MCF 10A (cell line): ENCODE results near the gene SPOCD1. TPM values are rescaled to one million over a fixed set of nuclear protein-coding genes. Genes with fewer than 3 reads are reported as not detected.

Experiments used
- BruUV-seq: library from RNA; stranded (reverse); fragments of 400-500 nt; replicated peaks from 2 replicates; lab custom pipeline; 2021; lab: Mats Ljungman, UMichigan
- CTCF ChIA-PET: fragments of 300-600 bp; sonication (Branson Sonifier 250); formaldehyde crosslinking; extraction: SDS; loops from one replicate; lab custom pipeline; 2021; ENCODE audit warnings: antibody characterized with exemption, inconsistent platforms; lab: Yijun Ruan, JAX
- POLR2A ChIA-PET: fragments of 300-600, 350-650 bp; sonication (Branson Sonifier 250); formaldehyde crosslinking; extraction: SDS; loops from one replicate; lab custom pipeline; 2020; ENCODE audit warnings: antibody characterized with exemption, inconsistent platforms; lab: Yijun Ruan, JAX
- DNase-seq: peaks from one replicate; pipeline ENCODE4 v3.0.0-alpha.2; 2018; ENCODE audit not compliant: unreplicated experiment
- H3K27ac Mint-ChIP-seq: one replicate; pipeline ENCODE4 v1.8.0; 2022; ENCODE audit warnings: mild to moderate bottlenecking, low read depth, mixed read lengths; ENCODE audit not compliant: unreplicated experiment
- H3K27me3 Mint-ChIP-seq: one replicate; pipeline ENCODE4 v1.8.0; 2022; ENCODE audit warnings: mixed read lengths; ENCODE audit not compliant: insufficient read depth, unreplicated experiment
- H3K36me3 Mint-ChIP-seq: one replicate; pipeline ENCODE4 v1.8.0; 2022; ENCODE audit warnings: mild to moderate bottlenecking, moderate library complexity, mixed read lengths; ENCODE audit not compliant: insufficient read depth, unreplicated experiment
- H3K4me1 Mint-ChIP-seq: one replicate; pipeline ENCODE4 v1.8.0; 2022; ENCODE audit warnings: mixed read lengths; ENCODE audit not compliant: insufficient read depth, unreplicated experiment
- H3K4me3 Mint-ChIP-seq: one replicate; pipeline ENCODE4 v1.8.0; 2022; ENCODE audit warnings: mild to moderate bottlenecking, moderate library complexity, mixed read lengths; ENCODE audit not compliant: unreplicated experiment
- H3K9me3 Mint-ChIP-seq: one replicate; pipeline ENCODE4 v1.8.0; 2022; ENCODE audit warnings: mixed read lengths; ENCODE audit not compliant: unreplicated experiment
- intact Hi-C: fragments of 100-400 bp; cut with micrococcal nuclease; formaldehyde crosslinking; loops from 2 replicates; pipeline ENCODE4 v1.14.1; 2022
- total RNA-seq: library from RNA; stranded (reverse); gene quantifications from 2 replicates; pipeline ENCODE4 v1.2.3, GENCODE V29; 2022
- TF ChIP-seq, protein P1 (sequence below): fragments of 200-600 bp; IDR thresholded peaks from one replicate; pipeline ENCODE4 v1.8.0; 2022; ENCODE audit warnings: antibody characterized with exemption, mild to moderate bottlenecking; ENCODE audit not compliant: unreplicated experiment

The SPOCD1 gene
- total RNA-seq, 1 experiment from 2014 or later: 0.47 TPM

DNA sequence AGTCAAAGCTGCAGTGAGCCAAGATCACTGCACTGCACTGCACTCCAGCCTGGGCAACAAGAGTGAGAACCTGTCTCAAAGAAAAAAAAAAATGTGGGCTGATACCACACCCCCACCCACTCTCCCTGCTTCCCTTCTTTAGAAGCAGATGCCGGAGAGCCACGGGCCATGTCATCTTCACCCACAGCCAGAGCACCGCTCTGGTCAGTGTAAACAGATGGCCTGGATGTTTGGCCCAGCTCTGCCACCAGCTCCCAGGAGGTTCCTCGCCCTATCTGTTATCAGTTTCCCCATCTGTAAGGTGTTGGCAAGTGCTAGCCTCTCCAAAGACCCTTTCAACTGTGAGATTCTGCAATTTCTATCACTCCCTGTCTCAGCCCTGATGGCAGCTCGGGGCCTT is 39.8 kb downstream of the SPOCD1 start:
- Mint-ChIP-seq H3K27me3 (peaks cover 29% of the 10 kb centered on the region), H3K27ac (no peak overlapping the region), H3K4me1 (peaks cover 1% of the 10 kb centered on the region), H3K9me3 (no peaks in the 10 kb centered on the region), H3K4me3 (no peak overlapping the region), H3K36me3 (no peaks in the 10 kb centered on the region)
- no TSS peak for BruUV-seq
- CTCF ChIA-PET: interaction anchor here (0.7 to 1.3 kb wide), 3 partner anchors 13 to 111 kb away, joined by 3 to 4 read pairs (median 4); no protein-coding TSS in a partner anchor
- TF ChIP-seq, protein P1, sequence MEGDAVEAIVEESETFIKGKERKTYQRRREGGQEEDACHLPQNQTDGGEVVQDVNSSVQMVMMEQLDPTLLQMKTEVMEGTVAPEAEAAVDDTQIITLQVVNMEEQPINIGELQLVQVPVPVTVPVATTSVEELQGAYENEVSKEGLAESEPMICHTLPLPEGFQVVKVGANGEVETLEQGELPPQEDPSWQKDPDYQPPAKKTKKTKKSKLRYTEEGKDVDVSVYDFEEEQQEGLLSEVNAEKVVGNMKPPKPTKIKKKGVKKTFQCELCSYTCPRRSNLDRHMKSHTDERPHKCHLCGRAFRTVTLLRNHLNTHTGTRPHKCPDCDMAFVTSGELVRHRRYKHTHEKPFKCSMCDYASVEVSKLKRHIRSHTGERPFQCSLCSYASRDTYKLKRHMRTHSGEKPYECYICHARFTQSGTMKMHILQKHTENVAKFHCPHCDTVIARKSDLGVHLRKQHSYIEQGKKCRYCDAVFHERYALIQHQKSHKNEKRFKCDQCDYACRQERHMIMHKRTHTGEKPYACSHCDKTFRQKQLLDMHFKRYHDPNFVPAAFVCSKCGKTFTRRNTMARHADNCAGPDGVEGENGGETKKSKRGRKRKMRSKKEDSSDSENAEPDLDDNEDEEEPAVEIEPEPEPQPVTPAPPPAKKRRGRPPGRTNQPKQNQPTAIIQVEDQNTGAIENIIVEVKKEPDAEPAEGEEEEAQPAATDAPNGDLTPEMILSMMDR: no peak
- intact Hi-C loops: no loop called here
- POLR2A ChIA-PET: interaction anchor here (0.6 to 1.0 kb wide), 2 partner anchors 13 to 244 kb away, joined by 3 read pairs; no protein-coding TSS in a partner anchor
- no peak for DNase-seq

DNA sequence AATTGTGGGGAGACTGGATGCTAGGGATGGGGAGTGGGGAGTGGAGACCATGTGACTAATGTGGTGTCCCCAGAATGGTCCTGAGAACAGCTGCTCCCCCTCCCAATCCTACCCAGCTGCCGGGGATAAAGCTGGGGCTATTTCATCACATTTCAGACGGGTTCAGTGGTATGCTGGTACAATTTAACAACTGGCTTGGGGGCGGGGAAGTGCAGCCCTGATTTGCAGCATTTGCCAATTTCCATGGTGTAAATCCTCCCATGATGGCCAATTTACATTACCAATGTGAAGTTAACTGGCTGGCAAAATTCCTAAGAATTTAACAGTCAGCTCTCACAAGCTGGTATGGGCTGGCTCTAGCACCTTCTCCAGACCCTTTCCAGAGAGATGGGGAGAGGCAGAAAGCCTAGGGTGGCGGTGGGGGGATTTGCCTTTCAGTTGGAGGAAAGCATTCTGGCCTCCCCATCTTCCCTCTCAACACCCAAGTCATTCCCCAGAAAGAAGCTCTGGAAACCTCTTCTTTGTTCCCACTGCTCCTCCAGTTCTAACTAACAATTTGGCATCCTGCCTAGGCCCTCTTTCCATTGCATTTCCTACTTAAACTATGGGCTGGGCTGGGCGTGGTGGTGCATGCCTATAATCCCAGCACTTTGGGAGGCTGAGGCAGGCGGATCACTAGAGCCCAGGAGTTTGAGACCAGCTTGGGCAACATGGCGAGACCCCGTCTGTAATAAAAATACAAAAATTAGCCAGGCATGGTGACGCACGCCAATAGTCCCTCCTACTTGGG is 40.4 kb downstream of the SPOCD1 start:
- H3K4me3 Mint-ChIP-seq: no peak overlapping the region
- POLR2A ChIA-PET: interaction anchor here (1.0 kb wide), 1 partner anchor 13 kb away, joined by 3 read pairs; no protein-coding TSS in a partner anchor
- intact Hi-C loops: no loop called here
- H3K27ac Mint-ChIP-seq: no peak overlapping the region
- no peaks in the 10 kb centered on the region for H3K36me3 Mint-ChIP-seq
- TF ChIP-seq, protein P1: no peak
- H3K9me3 Mint-ChIP-seq: no peaks in the 10 kb centered on the region
- H3K27me3 Mint-ChIP-seq: peaks cover 29% of the 10 kb centered on the region
- BruUV-seq: no TSS peak
- CTCF ChIA-PET: interaction anchor here (0.6 to 1.2 kb wide), 3 partner anchors 12 to 13 kb away, joined by 3 to 4 read pairs (median 3); no protein-coding TSS in a partner anchor
- H3K4me1 Mint-ChIP-seq: peaks cover 7% of the 10 kb centered on the region
- DNase-seq: peak; percentile 37

DNA sequence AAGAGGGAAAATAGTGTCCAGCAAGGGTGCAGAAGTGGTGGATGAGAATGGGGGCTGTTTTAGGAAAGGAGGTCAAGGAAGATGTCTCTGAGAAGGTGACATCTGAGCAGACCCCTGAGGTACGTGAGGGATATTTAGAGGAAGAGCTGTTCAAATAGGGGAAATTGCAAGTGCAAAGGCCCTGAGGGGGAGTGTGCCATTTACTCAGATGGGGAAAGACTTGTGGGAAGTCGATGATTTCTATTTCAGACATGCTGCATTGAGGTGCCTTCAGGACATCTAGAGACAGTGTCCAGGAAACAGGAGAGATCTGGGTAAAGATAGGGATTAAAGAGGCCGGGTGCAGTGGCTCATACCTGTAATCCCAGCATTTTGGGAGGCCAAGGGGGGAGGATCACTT is 41.3 kb downstream of the SPOCD1 start:
- TF ChIP-seq, protein P1: no peak
- H3K4me1 Mint-ChIP-seq: peaks cover 15% of the 10 kb centered on the region
- no peaks in the 10 kb centered on the region for H3K36me3 Mint-ChIP-seq
- no peak overlapping the region for H3K27ac Mint-ChIP-seq
- no peak overlapping the region for H3K4me3 Mint-ChIP-seq
- DNase-seq: no peak
- intact Hi-C loops: no loop called here
- peaks cover 29% of the 10 kb centered on the region for H3K27me3 Mint-ChIP-seq
- POLR2A ChIA-PET: no interaction called here
- no TSS peak for BruUV-seq
- CTCF ChIA-PET: interaction anchor here (0.5 to 1.2 kb wide), 4 partner anchors 12 to 48 kb away, joined by 3 to 4 read pairs (median 3); no protein-coding TSS in a partner anchor
- no peaks in the 10 kb centered on the region for H3K9me3 Mint-ChIP-seq

DNA sequence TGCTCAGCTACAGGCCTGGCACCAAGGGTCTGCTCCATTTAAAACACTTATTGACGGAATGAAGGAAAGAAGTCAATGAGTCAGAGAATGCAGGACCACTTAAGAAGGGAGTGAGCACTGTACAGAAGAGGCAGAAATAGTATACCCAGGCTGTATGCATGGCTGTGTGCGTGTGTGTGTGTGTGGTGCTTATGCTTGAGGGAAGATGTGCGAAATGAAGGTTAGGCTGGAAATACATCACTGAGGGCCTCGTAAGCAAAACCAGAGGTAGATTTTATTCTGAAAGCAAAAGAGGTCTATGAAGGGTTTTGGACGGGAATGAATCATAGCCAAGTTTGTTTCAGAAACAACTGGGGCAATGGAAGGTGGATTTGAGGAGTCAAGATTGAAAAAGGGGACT is 42.0 kb downstream of the SPOCD1 start:
- intact Hi-C loops: no loop called here
- H3K4me1 Mint-ChIP-seq: peaks cover 19% of the 10 kb centered on the region
- ChIA-PET POLR2A (no interaction called here), CTCF (interaction anchor here (0.7 kb wide), 1 partner anchor 30 kb away, joined by 3 read pairs; no protein-coding TSS in a partner anchor)
- peaks cover 29% of the 10 kb centered on the region for H3K27me3 Mint-ChIP-seq
- TF ChIP-seq, protein P1: no peak
- H3K36me3 Mint-ChIP-seq: no peaks in the 10 kb centered on the region
- DNase-seq: no peak
- H3K9me3 Mint-ChIP-seq: no peaks in the 10 kb centered on the region
- no TSS peak for BruUV-seq
- no peak overlapping the region for H3K4me3 Mint-ChIP-seq
- no peak overlapping the region for H3K27ac Mint-ChIP-seq
